C4-2B (cell line): Measurements from ENCODE around the gene SNX27.

Source experiments
- H3K27ac ChIP-seq: fragments of 450-650 bp; 2 replicates; pipeline ENCODE4 v1.5.1; 2017
- CTCF ChIP-seq: fragments of 450-650 bp; conservative IDR thresholded peaks from 2 replicates; pipeline ENCODE4 v1.5.1; 2017; ENCODE audit warnings: mild to moderate bottlenecking
- ZFX ChIP-seq: fragments of 450-650 bp; IDR thresholded peaks from 2 replicates; pipeline ENCODE4 v1.6.1; 2017

The SNX27 gene

GRCh38 chr1:151693057-151693651, 81.3 kb downstream of the SNX27 start:
- TF ChIP-seq CTCF (peak; percentile 87), ZFX (no peak)
- no peak overlapping the region for H3K27ac ChIP-seq

GRCh38 chr1:151701515-151701914, 89.7 kb downstream of the SNX27 start:
- H3K27ac ChIP-seq: no peak overlapping the region
- no peak for TF ChIP-seq ZFX
- no peak for TF ChIP-seq CTCF

- no peak for TF ChIP-seq CTCF
- TF ChIP-seq ZFX: no peak
Observed at GRCh38 chr1:151702936-151703335, 91.1 kb downstream of the SNX27 start.

GRCh38 chr1:151703813-151704212, 92.0 kb downstream of the SNX27 start:
- no peak overlapping the region for H3K27ac ChIP-seq
- TF ChIP-seq CTCF (no peak), ZFX (no peak)

More at GRCh38 chr1:151702936-151703335, 91.1 kb downstream of the SNX27 start:
- H3K27ac ChIP-seq: no peak overlapping the region

- H3K27ac ChIP-seq: no peak overlapping the region
- TF ChIP-seq ZFX: no peak
- TF ChIP-seq CTCF: no peak
Observed at GRCh38 chr1:151704246-151704645, 92.4 kb downstream of the SNX27 start.

- TF ChIP-seq ZFX (no peak), CTCF (no peak)
- H3K27ac ChIP-seq: no peak overlapping the region
Observed at GRCh38 chr1:151705146-151705545, 93.3 kb downstream of the SNX27 start.

- no peak overlapping the region for H3K27ac ChIP-seq
- TF ChIP-seq ZFX (no peak), CTCF (no peak)
Observed at GRCh38 chr1:151705753-151706463, 94.1 kb downstream of the SNX27 start.
